Stimulated activated memory B cell treated with anti-CD40 and anti-IgM and Interleukin-4, amounts not matched to agents 10 μg/mL and 1 μg/mL and 100 μg/mL, for 72 hours (primary cell): Measurements from ENCODE around the gene NRXN3.

Experiments used
- ATAC-seq: fragments of 150-1000 bp; cut with Tn5 transposase; 2 replicates; pipeline ENCODE4 v1.10.0; 2021
- H3K27ac Mint-ChIP-seq: one replicate; pipeline ENCODE4 v1.8.0; 2022; ENCODE audit warnings: mild to moderate bottlenecking, mixed read lengths
- H3K27me3 Mint-ChIP-seq: one replicate; pipeline ENCODE4 v1.8.0; 2022; ENCODE audit warnings: mixed read lengths
- H3K36me3 Mint-ChIP-seq: one replicate; pipeline ENCODE4 v1.8.0; 2022; ENCODE audit warnings: mixed read lengths
- H3K4me1 Mint-ChIP-seq: one replicate; pipeline ENCODE4 v1.8.0; 2022; ENCODE audit warnings: mixed read lengths
- H3K4me3 Mint-ChIP-seq: one replicate; pipeline ENCODE4 v1.8.0; 2022; ENCODE audit warnings: mild to moderate bottlenecking, moderate library complexity, mixed read lengths
- H3K9me3 Mint-ChIP-seq: one replicate; pipeline ENCODE4 v1.8.0; 2022; ENCODE audit warnings: mixed read lengths

Gene NRXN3

DNA sequence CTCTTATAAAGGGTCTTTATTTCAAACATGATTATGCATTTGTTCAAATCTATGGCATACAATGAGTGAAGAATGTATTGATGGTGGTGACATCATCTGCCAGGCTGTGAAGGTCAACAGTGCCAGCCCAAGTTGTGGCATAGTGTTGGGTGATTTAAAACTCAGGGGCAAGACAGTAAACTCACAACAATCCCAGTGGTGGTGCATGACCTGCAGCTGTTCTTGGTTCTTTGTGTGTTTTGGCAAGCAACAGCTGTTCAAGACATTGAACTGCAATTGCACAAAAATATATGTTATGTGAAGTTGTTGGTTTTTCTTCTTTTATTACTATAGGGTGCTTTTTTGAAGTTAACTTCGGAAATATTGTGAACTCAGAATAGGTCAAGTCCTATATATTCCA lies 851.6 kb downstream of the NRXN3 start:
- no peaks in the 10 kb centered on the region for H3K4me1 Mint-ChIP-seq
- no peaks in the 10 kb centered on the region for H3K36me3 Mint-ChIP-seq
- no peak overlapping the region for H3K27ac Mint-ChIP-seq
- H3K9me3 Mint-ChIP-seq: peaks cover 2% of the 10 kb centered on the region
- ATAC-seq: no peak
- H3K4me3 Mint-ChIP-seq: no peak overlapping the region
- no peaks in the 10 kb centered on the region for H3K27me3 Mint-ChIP-seq

GRCh38 chr14:79027138-79027537 lies 857.0 kb downstream of the NRXN3 start:
- H3K27ac Mint-ChIP-seq: no peak overlapping the region
- ATAC-seq: no peak
- H3K9me3 Mint-ChIP-seq: peaks cover 7% of the 10 kb centered on the region
- H3K4me1 Mint-ChIP-seq: no peaks in the 10 kb centered on the region
- H3K27me3 Mint-ChIP-seq: no peaks in the 10 kb centered on the region
- H3K4me3 Mint-ChIP-seq: no peak overlapping the region
- H3K36me3 Mint-ChIP-seq: no peaks in the 10 kb centered on the region

DNA sequence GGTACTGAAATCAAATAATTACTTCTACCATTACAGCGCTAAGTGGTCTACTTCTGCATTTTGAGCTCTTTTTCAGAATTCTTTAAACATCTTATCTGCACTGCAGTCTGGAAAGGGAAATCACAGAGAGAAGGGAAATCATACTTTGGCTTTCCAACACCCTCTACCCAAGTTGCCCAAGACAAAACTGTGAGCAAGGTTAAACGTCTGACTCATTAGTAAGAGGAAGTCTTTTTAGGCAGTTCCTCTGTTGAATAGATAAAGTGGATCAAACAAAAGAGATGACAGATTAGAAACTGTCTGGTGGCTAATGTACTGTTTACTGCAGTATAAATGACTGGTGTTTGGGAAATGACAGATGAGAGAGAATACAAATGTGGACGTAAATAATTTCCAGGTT lies 858.1 kb downstream of the NRXN3 start:
- no peaks in the 10 kb centered on the region for H3K4me1 Mint-ChIP-seq
- no peak overlapping the region for H3K4me3 Mint-ChIP-seq
- no peaks in the 10 kb centered on the region for H3K27me3 Mint-ChIP-seq
- ATAC-seq: no peak
- no peaks in the 10 kb centered on the region for H3K36me3 Mint-ChIP-seq
- H3K9me3 Mint-ChIP-seq: peaks cover 7% of the 10 kb centered on the region
- no peak overlapping the region for H3K27ac Mint-ChIP-seq

- ATAC-seq: no peak
- H3K4me1 Mint-ChIP-seq: no peaks in the 10 kb centered on the region
- no peaks in the 10 kb centered on the region for H3K27me3 Mint-ChIP-seq
- H3K36me3 Mint-ChIP-seq: no peaks in the 10 kb centered on the region
- H3K4me3 Mint-ChIP-seq: no peak overlapping the region
- peaks cover 7% of the 10 kb centered on the region for H3K9me3 Mint-ChIP-seq
- H3K27ac Mint-ChIP-seq: no peak overlapping the region
Observed at GRCh38 chr14:79036441-79036840, 866.3 kb downstream of the NRXN3 start.

GRCh38 chr14:79037106-79037505 lies 866.9 kb downstream of the NRXN3 start:
- Mint-ChIP-seq H3K4me3 (no peak overlapping the region), H3K4me1 (no peaks in the 10 kb centered on the region), H3K27me3 (no peaks in the 10 kb centered on the region), H3K9me3 (peaks cover 7% of the 10 kb centered on the region), H3K36me3 (no peaks in the 10 kb centered on the region), H3K27ac (no peak overlapping the region)
- ATAC-seq: no peak

GRCh38 chr14:79037593-79037992 lies 867.4 kb downstream of the NRXN3 start:
- no peak for ATAC-seq
- Mint-ChIP-seq H3K27me3 (no peaks in the 10 kb centered on the region), H3K4me1 (no peaks in the 10 kb centered on the region), H3K9me3 (peaks cover 7% of the 10 kb centered on the region), H3K36me3 (no peaks in the 10 kb centered on the region), H3K4me3 (no peak overlapping the region), H3K27ac (no peak overlapping the region)

GRCh38 chr14:79040790-79041189 lies 870.6 kb downstream of the NRXN3 start:
- Mint-ChIP-seq H3K4me1 (no peaks in the 10 kb centered on the region), H3K4me3 (no peak overlapping the region), H3K36me3 (no peaks in the 10 kb centered on the region), H3K27ac (no peak overlapping the region), H3K27me3 (no peaks in the 10 kb centered on the region), H3K9me3 (peaks cover 7% of the 10 kb centered on the region)
- ATAC-seq: no peak

GRCh38 chr14:79043194-79043889 lies 873.2 kb downstream of the NRXN3 start:
- no peak overlapping the region for H3K27ac Mint-ChIP-seq
- no peak overlapping the region for H3K4me3 Mint-ChIP-seq
- no peaks in the 10 kb centered on the region for H3K36me3 Mint-ChIP-seq
- no peaks in the 10 kb centered on the region for H3K4me1 Mint-ChIP-seq
- ATAC-seq: no peak
- H3K9me3 Mint-ChIP-seq: peaks cover 7% of the 10 kb centered on the region
- H3K27me3 Mint-ChIP-seq: no peaks in the 10 kb centered on the region

DNA sequence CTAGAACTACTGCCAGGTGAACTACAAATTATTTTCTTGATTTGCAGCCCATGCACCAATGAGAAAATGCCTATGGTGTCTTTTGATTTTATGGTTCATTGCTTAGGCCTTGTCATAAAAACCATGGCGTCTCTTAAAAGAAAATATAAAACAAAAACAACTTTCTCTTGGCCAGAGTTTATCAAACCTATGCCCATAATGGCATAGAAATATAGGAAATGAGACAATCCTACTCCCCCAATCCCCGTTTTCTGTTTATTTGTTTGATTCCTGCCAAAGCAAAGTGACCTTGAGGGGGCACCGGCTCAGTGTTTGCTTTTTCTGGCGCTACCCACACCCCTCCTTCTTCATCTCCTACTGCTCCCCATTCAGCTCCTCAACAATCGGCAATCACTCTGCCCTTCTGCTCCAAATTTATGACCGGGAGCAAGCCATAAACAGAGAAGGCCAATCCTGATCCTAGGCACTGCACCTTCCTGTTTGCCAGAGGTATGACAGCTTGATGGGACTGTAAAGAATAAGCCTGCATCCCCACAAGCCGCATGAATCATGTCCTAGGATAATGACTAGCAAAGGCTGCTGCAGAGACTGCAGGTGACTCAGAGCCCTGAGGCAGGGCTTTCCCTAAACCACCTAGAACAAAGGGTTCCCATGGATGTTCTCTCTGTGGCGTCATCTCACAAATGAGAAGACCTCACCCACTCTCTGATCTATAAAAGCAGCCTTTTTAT lies 874.9 kb downstream of the NRXN3 start:
- Mint-ChIP-seq H3K27ac (no peak overlapping the region), H3K4me1 (no peaks in the 10 kb centered on the region), H3K27me3 (no peaks in the 10 kb centered on the region), H3K9me3 (peaks cover 4% of the 10 kb centered on the region), H3K36me3 (no peaks in the 10 kb centered on the region), H3K4me3 (no peak overlapping the region)
- ATAC-seq: no peak

- Mint-ChIP-seq H3K9me3 (peaks cover 3% of the 10 kb centered on the region), H3K36me3 (no peaks in the 10 kb centered on the region), H3K4me3 (no peak overlapping the region), H3K27ac (no peak overlapping the region), H3K27me3 (no peaks in the 10 kb centered on the region), H3K4me1 (no peaks in the 10 kb centered on the region)
- no peak for ATAC-seq
Observed at GRCh38 chr14:79050787-79051727, 880.9 kb downstream of the NRXN3 start.

- no peaks in the 10 kb centered on the region for H3K36me3 Mint-ChIP-seq
- H3K4me3 Mint-ChIP-seq: no peak overlapping the region
- H3K4me1 Mint-ChIP-seq: no peaks in the 10 kb centered on the region
- no peaks in the 10 kb centered on the region for H3K27me3 Mint-ChIP-seq
- H3K27ac Mint-ChIP-seq: no peak overlapping the region
- H3K9me3 Mint-ChIP-seq: peaks cover 3% of the 10 kb centered on the region
- ATAC-seq: no peak
Observed at GRCh38 chr14:79051742-79052141, 881.6 kb downstream of the NRXN3 start.

GRCh38 chr14:79056879-79057278 lies 886.7 kb downstream of the NRXN3 start:
- Mint-ChIP-seq H3K27ac (no peak overlapping the region), H3K36me3 (no peaks in the 10 kb centered on the region), H3K27me3 (no peaks in the 10 kb centered on the region), H3K4me1 (no peaks in the 10 kb centered on the region), H3K9me3 (peaks cover 12% of the 10 kb centered on the region), H3K4me3 (no peak overlapping the region)
- ATAC-seq: no peak

DNA sequence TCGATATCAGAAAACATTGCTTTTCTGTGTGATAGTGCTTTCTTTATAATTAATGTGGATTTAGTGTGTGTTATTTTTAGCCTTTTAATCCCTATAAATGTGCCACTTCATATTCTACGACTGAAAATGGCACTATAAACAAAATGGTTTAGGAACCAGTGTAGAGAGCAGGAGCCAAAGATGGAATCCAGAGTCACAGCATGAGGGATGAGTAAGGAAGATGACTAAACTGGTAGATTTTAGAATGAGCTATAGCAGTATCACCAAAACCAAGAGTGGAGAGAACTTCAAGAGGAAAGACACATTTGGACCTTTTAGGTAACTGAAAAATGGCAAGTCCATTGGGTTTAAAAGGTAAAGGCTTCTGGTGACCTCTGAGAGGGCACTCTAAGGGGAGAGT lies 887.2 kb downstream of the NRXN3 start:
- H3K27ac Mint-ChIP-seq: no peak overlapping the region
- H3K9me3 Mint-ChIP-seq: peaks cover 12% of the 10 kb centered on the region
- H3K27me3 Mint-ChIP-seq: no peaks in the 10 kb centered on the region
- no peak overlapping the region for H3K4me3 Mint-ChIP-seq
- no peaks in the 10 kb centered on the region for H3K4me1 Mint-ChIP-seq
- no peak for ATAC-seq
- no peaks in the 10 kb centered on the region for H3K36me3 Mint-ChIP-seq

DNA sequence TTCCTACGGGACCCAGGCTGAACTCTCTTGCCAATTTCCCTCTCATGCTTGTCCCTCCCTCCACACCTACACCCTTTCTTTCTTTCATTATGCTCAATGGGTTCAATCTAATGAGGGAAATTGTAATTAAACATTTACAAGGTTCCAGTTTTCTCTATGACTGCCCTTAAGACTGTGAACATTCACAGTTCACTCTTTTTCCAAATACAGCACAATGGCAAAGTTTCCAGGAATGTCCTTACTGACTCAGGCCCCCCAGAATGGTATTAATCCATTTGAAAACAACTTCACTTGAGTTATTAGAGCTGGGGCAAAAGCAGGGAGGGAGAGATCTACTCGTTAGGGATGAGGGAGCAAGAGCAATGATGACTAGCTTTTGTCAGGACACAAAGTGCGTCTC lies 892.1 kb downstream of the NRXN3 start:
- H3K36me3 Mint-ChIP-seq: no peaks in the 10 kb centered on the region
- H3K9me3 Mint-ChIP-seq: peaks cover 11% of the 10 kb centered on the region
- no peak for ATAC-seq

DNA sequence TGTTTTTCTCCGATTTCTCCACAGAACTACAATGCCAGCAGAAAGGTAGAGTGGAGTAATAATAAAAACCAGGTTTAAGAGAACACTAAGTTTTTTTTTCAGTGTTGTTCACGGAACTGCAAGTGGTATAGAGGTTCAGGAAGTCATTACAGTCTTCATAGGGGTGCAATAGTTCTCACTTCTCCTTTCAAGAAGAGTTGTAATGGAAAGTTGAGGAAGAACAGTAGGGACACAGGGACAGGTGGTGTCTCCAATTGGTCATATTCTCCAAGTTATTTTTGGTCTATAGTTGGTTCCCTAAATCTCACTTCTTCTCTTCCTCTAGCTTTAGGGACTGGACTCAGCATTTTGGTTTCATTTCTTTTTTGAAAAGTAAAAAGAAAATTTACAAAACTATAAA lies 894.0 kb downstream of the NRXN3 start:
- Mint-ChIP-seq H3K27ac (no peak overlapping the region), H3K36me3 (no peaks in the 10 kb centered on the region), H3K9me3 (peaks cover 3% of the 10 kb centered on the region), H3K27me3 (no peaks in the 10 kb centered on the region), H3K4me1 (no peaks in the 10 kb centered on the region), H3K4me3 (no peak overlapping the region)
- ATAC-seq: no peak

More for the DNA sequence above, 892.1 kb downstream of the NRXN3 start:
- H3K4me1 Mint-ChIP-seq: no peaks in the 10 kb centered on the region
- no peak overlapping the region for H3K27ac Mint-ChIP-seq
- no peak overlapping the region for H3K4me3 Mint-ChIP-seq
- no peaks in the 10 kb centered on the region for H3K27me3 Mint-ChIP-seq
